Fibroblast of skin of right quadriceps (primary cell): ENCODE results near the gene SLC38A4.
A peak's percentile ranks its signal among the peaks of the same experiment; 100 is the strongest.
"Not testable (repeated sequence)": the region's sequence is repeated elsewhere in the genome, so short reads cannot be mapped to it uniquely, and the experiment has no call there.

Source experiments
- DNase-seq: peaks from one replicate; pipeline ENCODE4 v3.0.0-alpha.2; 2013

The SLC38A4 gene, protein sequence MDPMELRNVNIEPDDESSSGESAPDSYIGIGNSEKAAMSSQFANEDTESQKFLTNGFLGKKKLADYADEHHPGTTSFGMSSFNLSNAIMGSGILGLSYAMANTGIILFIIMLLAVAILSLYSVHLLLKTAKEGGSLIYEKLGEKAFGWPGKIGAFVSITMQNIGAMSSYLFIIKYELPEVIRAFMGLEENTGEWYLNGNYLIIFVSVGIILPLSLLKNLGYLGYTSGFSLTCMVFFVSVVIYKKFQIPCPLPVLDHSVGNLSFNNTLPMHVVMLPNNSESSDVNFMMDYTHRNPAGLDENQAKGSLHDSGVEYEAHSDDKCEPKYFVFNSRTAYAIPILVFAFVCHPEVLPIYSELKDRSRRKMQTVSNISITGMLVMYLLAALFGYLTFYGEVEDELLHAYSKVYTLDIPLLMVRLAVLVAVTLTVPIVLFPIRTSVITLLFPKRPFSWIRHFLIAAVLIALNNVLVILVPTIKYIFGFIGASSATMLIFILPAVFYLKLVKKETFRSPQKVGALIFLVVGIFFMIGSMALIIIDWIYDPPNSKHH

DNA sequence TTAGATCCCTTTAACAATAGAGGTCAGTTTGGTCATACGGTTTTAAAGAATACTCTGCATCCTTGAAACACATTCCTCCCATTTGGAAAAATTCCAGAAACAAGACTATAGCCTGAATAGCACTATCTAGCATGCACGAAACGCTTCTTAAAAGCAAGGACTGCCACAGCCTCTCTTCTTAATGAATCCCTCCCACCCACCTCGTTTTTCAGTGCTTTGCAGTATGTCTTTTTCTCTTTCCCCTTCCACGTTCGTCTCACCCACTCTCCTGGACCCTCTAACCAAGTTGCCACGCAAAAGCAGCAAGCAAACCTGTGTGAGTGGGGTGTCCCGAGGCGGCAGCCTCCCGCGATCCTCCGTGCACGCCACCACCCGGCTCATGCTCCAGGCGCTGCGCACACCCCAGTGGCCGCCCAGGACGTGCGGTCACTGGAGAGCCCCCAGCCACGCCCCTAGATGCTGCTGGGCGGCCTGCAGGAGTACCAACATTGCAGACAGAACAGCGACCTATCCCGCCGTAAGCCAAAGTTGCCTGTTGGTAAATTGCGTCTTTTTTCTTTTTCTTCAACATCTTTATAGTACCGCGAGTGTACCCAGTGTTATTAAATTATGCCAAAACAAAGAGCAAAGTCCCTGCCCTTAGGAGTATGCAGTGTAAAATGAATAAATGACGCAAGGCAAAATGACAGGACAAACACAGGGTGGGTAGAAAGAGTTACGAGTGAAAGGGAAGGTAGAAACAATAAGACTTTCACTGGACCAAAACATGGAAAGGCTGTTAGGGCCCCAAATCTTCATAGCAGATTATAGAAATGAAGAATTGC, at the start of gene SLC38A4:
Gene SLC38A4 (minus strand): TSS at position 407 of the 824 bp plus-strand sequence. CDS start 32,926 bp downstream, outside the sequence.
- peak; percentile 46 for DNase-seq

DNA sequence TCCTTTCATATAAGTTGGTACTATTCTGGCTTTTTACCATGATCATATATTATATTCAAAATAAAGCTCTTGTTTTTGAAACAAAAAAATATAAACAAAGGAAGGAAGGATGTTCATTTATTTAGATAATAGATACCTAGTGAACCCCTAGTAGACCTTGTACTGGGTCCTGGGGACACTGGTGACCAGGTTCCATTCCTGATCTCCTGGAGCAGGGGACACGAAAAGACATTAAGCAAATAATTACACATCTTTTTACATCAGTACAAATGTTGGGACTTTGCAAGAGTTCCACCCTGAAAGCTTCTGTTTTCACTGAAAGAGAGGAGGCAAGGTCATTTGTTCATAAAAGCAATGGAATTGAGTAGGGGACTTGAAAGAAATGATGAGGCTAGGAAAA, 49.3 kb upstream of the SLC38A4 start:
- no peak for DNase-seq

DNA sequence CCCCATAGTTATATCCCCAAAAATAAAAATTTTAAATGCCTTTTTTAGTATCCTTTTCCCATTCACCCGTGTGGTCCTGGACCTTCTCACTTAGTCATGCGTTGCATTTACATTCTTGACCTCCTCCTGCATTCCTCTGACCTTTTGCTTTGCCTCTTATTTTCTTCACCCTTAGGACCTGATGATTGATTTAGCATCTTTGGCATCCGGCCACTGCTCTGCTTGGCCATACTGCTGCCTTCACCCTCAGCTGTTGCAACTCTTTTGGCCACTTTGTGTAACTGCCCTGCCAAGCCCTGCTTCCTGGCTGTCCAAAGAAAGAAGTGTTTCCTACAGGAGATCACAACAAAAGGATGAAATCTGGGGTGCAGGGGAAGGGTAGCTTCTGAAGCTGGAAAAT, 48.8 kb upstream of the SLC38A4 start:
- DNase-seq: peak; percentile 53

DNA sequence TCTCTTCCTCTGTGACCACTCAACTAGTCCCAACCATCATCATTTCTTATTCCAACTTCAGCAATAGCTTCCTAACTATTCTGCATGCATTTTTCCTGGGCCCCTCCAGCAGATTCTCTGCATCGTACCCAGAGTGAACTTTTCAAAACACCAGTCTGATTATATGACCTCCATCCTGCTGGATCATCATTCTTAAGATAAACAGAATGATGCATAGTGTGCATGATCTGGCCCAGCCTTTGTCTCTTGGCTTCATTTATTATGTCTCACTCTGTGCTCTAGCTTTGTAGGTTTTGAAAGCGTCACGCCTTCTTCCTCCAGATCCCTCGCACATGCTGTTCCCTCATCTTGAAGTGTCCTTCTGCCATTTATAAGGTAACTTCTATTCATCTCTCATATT, 46.3 kb upstream of the SLC38A4 start:
- DNase-seq: no peak

DNA sequence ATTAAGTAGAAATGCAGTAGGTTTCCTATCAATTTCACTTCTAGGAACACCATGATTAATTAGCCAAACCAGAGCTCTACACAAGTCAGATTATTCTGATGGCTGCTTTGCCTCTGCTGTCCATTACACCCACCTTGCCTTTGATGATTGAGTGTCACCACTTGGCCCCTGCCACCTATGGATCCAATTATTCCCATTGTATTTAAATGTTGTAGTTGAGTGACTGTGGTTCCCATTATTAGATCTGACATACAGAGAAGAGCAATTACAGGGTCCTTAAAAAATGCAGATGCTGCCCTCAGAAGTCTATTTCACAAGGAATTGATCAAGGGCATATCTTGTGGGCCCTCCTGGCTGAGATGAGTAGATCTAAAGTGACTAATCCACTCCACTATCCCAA, 39.5 kb upstream of the SLC38A4 start:
- no peak for DNase-seq

DNA sequence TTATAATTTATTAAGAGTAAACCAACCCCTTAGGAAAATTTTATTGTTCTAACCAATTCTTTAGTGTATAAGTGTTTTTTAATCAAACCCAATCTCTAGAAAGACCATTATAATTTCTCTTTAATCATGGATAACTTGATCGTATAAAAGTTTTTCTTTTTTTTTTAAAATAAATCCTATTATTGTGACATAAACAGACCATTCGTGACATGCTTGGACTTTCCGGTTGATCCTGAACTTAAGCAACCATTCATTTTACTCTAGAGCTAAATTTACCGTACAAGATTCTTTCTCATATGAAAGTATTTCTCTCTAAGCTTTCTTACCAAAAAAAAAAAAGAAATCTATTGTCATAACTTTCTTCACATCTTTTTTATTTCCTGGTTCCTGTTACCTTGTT, 32.6 kb upstream of the SLC38A4 start:
- peak; percentile 4 for DNase-seq

DNA sequence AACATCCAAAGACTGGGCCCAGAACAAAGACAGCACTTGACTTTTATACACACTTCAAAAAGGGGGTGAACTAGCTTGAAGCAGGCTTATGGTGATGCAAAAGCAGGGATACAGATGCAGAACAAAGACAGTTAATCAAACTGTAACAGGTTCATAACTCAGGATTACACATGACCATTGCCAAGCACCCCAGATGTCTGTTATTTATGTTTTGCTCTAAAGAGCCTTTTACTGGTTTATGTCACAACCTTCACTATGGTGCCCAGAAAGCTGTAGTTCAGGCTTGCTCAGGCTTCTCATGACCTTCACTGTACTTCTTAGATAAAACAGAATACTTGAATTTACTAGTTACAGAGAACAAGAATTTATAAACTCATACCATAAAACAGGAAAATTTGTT, 31.7 kb upstream of the SLC38A4 start:
- DNase-seq: no peak

DNA sequence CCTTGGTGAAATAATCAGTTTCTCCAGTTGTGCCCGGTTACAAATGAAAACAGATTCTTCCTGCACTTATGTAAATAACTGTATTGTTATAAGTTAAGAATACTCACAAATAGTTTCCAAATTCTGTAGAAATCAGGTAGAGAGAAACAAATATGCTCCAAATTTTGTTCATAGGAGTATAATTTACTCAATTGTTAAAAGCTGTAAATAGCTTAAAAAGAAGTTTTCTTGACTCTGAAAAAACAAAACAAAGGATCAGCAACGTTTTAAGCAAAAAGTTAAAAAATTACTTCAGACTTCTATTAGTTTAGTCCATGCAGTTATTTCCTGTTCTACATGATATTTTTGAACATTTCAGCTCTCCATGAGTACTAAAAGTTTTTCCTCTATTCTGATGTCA, 30.0 kb upstream of the SLC38A4 start:
- DNase-seq: no peak

DNA sequence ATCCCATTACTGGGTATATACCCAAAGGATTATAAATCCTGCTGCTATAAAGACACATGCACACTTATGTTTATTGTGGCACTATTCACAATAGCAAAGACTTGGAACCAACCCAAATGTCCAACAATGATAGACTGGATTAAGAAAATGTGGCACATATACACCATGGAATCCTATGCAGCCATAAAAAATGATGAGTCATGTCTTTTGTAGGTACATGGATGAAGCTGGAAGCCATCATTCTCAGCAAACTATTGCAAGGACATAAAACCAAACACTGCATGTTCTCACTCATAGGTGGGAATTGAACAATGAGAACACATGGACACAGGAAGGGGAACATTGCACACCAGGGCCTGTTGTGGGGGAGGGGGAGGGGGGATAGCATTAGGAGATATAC, 28.4 kb upstream of the SLC38A4 start:
- DNase-seq: not testable (repeated sequence)

DNA sequence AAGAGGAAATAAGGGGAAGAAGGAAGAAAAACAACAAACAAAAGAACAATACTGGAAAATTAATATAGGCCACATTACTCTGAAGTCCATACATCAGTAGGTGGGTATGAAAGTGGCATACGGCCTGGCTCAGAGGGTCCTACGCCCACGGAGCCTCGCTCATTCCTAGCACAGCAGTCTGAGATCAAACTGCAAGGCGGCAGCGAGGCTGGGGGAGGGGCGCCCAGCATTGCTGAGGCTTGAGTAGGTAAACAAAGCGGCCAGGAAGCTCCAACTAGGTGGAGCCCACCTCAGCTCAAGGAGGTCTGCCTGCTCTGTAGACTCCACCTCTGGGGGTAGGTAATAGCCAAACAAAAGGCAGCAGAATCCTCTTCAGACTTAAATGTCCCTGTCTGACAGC, 23.0 kb upstream of the SLC38A4 start:
- DNase-seq: not testable (repeated sequence)

DNA sequence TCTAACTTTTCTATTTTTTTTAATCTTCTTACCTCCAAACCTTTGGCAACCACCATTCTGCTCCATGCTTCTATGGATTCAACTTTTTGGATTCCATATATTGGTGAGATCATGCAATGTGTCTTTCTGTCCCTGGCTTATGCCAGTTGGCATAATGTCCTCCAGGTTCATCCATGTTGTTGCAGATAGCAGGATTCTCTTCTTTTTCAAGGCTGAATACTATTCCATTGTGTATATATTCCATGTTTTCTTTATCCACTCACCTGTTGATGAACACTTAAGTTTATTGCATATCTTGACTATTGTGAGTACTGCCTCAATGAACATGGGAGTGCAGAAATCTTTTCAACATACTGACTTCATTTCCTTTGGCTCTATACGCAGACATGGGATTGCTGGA, 21.2 kb upstream of the SLC38A4 start:
- DNase-seq: no peak

DNA sequence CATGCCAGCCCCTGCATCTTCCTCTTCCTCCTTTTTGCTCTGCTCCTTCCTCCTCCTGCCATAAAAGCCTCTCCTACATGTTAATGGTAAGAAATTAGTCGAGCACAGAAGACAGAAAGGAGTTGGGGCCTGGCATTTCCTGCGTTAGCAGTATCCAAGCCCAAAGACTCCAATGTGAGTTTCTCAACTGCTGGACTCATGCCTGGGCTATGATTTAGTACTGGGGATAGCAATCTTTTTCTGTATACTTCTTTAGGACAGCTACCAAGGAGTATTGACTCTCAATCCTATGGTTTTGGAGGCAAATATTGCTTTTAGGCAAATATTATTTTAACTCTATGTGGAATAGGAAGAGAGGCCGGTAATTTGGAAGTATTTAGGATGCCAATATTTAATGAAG, 18.0 kb upstream of the SLC38A4 start:
- DNase-seq: peak; percentile 38

DNA sequence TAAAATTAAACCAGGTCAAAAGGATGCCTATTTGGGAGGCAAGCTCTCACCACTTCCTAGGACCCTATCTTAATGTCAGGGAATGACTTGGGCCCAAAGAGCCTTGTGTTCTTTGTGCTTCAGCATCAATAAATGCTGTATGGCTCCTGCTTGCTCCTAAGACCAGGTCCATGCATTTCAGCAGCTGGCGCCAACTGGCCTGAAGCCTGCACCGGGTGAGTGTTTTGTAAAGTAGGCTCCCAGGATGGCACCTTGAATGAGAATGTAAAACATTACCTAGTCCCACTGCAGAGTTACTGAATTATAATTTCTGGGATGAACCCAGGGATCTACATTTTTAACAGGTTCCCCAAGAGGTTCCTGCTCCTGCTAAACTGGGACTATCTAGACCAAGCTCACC, 16.1 kb upstream of the SLC38A4 start:
- no peak for DNase-seq

DNA sequence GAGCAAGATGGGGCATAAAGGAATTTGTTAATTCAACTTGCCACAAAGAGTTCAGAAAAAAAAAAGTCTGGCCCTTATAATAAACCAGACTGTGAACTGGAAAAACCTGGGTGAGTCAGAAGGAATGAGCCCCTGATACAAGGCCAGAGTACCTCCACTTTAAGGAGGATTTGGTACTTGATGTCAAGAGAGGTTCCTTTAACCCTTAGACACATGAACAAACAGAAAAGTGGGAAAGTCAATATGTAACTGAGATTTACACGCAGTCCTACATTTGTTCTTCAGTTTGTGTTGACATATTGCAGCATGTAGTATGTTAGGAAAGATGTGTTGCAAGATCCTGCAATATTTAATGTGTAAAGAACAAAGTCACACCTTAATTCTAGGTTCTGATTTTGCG, 14.2 kb upstream of the SLC38A4 start:
- peak; percentile 7 for DNase-seq

DNA sequence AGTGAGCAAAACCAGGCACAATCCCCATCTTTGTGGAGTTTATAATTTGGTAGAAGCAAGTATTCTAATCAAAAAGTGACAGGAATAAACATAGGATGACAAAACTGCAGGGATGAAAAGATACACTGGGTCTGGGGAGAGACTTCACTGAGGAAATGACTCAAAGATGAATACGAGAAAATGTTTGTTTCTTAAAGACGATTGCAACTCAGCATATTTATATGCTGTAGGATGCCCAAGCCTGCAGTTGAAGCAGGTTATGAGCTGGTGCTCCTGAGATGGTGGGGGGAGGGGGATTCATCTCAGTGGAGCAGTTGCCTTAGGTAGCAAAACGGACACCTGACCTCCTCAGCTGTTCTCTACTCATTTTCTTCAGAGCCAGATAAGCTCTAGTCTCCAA, 13.4 kb upstream of the SLC38A4 start:
- DNase-seq: no peak

DNA sequence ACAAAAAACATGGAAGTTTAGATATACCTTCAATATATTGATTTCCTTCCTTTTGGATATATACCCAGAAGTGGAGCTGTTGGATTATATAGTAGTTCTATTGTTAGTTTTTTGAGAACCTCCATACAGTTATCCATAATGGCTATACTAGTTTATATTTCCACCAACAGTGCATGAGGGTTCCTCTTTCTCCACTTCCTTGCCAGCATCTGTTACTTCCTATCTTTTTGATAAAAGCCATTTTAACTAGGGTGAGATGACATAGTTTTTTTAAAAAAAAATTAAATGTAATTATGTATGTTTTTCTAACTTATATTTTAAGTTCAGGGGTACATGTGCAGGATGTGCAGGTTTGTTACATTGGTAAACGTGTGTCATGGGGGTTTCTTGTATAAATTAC, 10.0 kb upstream of the SLC38A4 start:
- no peak for DNase-seq

DNA sequence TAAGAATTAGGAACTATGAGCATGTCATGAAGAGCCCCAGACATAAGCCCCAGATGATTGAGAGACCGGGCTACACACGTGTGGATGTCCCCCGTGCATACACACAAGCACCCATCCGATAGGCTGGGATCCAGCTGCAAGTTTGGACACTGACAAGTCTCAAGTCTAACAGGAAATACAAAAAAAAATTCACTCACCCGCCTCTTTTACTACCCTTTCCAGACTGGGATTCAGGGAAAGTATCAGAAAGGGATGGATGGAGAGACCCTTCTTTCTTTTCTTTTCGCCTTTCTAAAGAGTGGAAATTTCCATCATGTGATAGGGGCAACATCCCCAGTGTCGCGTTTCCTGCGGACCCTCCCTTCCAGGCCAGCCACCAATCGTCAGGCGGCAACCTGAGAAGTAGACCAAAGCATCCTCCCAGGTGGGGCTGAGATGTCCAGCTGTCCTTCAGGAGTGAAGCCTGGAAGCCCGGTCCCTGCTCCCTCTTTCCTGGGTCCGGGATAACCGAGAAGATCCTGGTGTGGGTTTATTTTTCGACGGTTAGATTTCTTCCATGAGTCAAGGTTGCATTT, 6.4 kb upstream of the SLC38A4 start:
- DNase-seq: no peak

DNA sequence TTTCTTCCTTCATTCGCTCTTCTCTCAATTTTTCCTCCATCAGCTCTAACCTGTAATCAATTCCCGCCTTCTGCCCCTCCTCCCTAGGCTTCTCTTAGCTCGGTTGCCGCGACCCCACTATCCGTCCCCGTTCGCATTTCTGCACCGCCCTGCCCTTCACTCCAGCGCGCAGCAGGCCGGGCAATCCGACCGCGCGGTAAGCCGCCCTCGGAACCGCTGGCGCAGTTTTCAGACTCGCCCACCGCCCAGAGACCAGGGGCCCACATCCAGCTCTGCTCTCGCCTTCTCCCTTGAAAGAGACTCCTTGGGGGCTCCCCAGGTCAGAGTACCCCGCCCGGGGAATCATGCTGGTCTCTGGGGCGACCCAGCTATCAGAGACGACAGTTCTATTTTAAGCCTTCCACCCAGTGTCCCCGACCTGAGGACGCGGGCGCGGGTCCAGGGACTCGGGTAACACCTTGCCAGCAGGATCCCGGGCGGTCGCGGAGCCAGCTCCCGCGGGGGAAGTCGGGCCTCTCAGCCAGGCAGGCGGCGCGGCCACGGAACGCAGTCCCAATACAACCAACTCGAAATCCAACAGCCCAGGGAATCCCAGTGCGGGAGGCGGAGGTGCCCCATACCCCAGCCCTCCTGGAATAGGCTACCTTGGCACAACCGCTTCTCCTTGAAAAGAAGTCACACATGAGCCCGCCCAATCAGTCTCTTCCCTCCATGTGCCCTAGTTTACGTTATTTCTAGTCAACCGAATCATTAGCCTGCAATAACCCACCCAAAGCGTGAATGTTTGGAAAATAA, 5.7 kb upstream of the SLC38A4 start:
- DNase-seq: peak; percentile 4

DNA sequence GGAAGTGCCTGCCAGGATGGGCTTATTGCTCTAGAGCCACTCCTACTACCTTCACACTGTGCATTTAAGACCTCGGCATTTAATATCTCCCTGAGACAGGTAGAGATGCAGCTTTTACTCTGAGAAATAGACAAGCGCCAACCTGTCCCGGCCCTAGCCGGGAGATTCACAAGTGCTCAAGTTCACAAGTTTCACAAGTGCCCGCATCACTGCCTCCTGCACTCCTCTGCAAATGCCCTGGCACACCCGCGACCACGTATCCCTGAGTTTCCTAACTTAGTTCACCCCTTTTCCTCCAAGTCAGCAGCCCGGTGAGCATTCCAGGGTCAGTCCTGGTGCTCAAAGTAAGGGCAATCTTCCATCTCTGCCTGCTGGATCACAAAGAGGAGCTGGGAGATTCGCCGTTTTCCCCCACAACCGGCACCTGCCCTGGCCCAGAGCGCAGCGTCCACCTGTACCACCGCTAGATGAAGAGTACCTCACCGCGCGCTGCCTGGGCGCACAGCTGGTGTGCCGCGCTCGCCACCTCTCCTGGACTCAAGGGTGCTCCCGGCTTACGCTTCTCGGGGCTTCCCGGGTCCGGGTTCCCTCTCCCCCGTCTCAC, 5.0 kb upstream of the SLC38A4 start:
- DNase-seq: no peak

DNA sequence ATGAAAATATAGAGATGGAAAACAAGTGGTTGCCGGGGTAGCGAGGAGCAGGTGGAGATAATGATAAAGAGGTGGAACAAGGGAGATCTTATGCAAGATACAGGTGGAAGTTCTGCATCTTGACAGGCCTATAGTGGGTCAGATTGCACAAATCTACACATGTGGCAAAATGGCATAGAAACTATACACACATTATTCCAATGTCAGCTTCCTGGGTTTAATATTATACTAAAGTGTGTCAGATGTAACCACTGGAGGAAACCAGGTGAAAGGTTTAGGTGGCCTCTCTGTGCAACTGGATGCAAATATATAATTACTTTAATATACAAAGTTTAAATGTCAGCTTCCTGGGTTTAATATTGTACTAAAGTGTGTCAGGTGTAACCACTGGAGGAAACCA, 1.1 kb downstream of the SLC38A4 start:
- no peak for DNase-seq

DNA sequence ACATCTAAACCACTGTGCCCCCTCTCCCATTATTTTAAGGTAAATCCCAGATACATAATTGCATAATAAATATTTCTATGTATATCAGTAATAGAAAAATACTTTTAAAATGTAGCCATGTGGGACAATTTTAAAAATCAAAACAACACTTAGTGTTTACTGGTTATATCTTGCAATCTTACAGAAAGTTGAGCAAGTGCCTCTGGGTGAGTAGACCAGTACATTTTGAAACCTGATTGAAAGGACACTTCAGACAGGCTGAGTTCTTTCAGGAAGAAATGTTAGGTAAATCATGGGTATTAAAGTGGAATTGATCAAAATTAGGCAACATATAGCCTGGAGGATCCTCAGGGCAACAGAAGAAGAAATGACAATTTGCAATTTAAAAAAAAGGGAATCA, 7.2 kb downstream of the SLC38A4 start:
- no peak for DNase-seq

DNA sequence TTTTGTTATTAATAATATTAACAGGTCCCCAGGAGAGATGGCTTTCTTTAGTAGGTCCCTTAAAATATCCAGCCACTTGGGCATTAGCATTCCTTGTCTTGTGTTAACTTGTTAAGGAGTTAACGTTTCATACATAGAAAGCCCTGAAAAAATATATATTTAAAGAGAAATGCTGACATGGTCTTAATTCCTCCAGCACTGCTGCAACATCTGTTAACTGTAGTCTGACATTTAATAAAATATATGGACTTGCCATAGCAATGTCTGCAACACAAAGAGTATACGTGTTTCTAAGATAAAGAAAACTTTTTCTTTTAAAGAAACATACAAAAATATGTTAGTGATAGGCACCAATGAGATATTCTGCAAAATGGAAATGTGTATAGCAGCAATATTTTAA, 10.0 kb downstream of the SLC38A4 start:
- DNase-seq: no peak
